ENCODE data around the gene CFAP410.

Gene CFAP410

DNA sequence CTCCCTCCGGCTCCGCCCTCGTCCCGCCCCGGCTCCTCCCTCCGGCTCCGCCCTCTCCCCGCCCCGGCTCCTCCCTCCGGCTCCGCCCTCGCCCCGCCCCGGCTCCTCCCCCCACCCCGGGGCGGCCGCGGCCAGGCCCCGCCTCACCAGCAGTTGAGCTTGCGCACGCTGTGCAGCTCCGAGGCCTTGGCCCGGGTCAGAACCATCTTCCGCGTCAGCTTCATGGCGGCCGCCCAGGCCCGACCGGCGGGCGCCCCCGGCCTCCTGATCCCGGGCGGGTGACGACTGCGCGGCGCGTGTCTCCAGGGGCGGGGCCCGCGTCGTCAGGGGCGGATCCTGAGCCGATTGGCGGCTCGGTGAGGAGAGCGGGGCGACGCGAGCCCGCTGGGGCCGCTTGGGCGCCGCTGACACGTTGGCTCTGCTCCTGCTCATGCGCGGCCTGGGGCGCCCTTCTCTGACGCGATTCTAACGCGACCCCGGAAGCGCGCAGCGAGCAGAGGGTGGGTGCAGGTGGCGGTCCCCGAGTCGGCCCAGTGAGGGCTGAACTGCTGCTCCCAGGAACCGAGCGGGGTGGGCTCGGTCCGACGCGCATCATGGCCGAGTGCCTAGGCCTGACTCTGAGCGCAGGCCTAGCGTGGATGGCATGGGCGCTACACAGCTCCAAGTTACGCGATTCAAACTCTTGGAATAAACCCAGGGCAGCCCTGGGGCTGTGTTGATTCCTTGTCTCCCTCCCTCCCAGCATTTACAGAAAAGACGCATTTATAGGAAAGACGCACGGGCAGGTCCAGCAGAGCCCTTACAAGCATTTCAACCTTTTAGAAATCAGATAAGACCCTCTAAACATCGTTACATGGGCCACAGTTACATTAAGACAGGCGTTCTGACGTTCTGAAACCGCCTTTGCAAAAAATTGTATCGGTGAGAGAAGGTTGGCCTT is at the start of gene CFAP410:
Gene CFAP410 (minus strand): TSS at position 420 of the 940 bp plus-strand sequence. CDS start 196 bp downstream, at position 224.
- DNase-seq, result peak; percentile 83

DNA sequence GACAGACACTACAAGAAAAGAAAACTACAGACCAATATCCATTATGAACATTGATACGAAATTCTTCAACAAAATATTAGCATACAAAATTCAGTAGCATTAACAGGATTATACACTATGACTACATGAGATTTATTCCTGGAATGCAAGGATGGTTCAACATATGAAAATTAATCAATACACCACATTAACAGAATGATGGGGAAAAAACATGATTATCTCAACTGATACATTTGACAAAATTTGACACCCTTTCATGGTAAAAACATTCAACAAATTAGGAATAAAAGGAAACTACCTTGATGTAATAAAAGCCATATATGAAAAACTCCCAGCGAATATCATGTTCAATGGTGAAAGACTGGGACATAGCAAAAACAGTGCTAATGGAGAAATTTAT is 45.8 kb upstream of the CFAP410 start:
- DNase-seq, result no peak

GRCh38 chr21:44383216-44383615 is 44.0 kb upstream of the CFAP410 start:
- DNase-seq, result no peak

- no peak for DNase-seq
These were observed 43.3 kb upstream of the CFAP410 start for GRCh38 chr21:44382536-44382935.

DNA sequence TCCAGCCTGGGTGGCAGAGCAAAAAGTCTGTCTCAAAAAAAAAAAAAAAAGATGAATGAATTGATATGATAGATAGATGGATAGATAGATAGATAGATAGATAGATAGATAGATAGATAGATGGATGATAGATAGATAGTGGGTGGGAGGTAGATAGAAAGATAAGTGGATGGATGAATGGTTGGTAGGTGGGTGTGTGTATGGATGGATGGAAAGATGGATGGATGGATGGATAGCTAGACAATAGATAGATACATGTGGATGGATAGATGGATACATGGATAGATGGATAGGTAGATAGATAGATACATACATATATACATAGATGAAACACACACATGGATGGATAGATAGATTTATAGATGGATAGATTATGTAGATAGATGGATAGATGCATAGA is 42.7 kb upstream of the CFAP410 start:
- DNase-seq, result no peak

DNA sequence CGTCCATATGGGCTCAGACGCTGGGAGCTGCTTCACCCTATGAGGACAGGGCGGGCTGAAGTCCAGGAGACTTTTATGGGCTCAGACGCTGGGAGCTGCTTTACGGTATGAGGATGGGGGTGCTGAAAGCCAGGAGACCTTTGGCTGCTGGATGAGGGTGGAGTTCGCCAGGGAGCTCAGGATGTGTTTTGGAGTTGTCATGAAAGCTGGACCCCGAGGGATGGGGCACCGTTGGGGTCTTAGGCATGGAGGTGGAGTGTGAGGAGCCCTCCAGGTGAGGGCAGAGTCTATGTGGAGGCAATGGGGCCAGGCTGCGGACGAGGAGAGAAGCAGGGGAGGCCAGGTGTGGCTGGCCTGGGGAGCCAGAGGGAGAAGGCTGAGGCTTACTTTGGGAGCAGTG is 41.7 kb upstream of the CFAP410 start:
- no peak for DNase-seq

DNA sequence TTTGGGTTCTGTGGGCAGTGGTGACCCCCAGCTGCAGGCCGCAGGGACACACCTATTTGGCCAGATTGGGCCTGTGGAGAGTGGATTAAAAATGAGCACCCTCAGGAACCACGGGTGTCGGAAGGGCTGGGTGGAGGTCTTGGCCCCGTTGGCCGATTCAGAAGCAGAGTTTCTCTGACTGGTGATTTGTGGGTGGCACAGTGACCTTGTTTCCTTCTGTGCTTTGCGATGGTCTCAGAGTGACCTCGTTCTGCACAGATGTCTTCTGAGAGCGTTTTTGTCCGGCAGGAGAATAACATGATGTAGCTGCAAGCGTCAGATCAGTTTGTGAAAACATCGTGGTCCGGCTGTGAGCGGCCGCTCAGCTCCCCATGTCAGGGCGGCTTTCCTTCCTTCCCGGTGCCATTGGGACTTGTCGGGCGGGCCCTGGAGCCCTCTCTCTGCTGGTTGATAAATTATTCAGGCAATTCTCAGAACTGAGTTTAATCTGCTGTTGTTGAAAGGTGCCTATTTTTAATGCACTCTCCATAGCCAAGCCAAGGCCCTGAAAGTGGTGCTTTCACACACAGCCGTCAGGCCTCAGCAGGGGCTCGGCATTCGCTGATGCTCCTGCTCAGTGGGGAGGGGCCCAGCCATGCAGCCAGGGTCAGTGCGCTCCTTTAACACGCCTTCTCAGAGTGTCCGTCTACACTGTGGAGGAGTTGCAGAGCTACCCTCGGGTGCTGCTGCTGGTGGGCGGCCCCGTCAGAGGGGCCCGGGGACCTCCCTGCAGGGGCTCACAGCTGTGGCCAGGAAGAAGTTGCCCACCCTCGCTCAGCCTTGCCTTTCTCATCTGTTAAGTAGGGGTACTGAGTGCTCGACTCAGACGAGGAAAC is 41.0 kb upstream of the CFAP410 start:
- DNase-seq, result no peak

- DNase-seq, result no peak
These were observed 40.3 kb upstream of the CFAP410 start for GRCh38 chr21:44379515-44379848.

GRCh38 chr21:44378646-44379514 is 39.7 kb upstream of the CFAP410 start:
- no peak for DNase-seq

- DNase-seq, result no peak
These were observed 38.9 kb upstream of the CFAP410 start for GRCh38 chr21:44377922-44378645.

DNA sequence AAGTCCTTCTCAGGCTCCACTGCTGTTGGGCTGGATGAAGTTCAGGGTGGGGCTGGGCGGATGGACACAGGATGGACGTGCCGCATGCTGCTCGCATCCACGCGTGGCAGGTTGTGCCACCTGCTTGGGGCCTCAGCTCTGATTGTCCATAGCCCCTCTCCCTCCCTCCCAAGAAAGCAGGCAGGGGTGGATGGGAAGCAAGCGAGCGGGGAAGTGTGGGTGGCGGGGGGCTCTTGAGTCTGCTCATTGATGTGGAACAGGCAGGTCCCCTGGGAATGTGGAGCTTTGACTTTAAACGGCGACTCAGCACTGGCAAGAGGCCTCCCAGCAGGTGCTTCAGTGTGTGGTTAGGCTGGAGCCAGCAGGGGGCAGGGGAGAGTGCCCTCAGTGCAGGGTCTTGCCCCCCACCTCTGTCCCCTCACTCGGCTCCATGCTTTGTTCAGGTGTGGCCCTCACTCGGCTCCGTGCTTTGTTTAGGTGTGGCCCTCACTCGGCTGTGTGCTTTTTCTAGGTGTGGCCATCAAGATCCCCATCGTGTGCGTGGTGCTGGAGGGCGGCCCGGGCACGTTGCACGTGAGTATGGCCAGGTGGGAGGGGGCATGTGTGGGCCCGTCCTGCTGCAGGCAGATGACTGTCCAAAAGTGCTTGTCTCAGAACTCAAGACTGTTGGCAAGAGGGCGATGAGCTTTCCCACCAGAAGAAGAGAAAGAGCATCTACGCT is 38.2 kb upstream of the CFAP410 start:
- DNase-seq, result no peak

- DNase-seq, result no peak
These were observed 37.4 kb upstream of the CFAP410 start for GRCh38 chr21:44376606-44377005.

GRCh38 chr21:44375761-44376241 is 36.6 kb upstream of the CFAP410 start:
- DNase-seq, result no peak

DNA sequence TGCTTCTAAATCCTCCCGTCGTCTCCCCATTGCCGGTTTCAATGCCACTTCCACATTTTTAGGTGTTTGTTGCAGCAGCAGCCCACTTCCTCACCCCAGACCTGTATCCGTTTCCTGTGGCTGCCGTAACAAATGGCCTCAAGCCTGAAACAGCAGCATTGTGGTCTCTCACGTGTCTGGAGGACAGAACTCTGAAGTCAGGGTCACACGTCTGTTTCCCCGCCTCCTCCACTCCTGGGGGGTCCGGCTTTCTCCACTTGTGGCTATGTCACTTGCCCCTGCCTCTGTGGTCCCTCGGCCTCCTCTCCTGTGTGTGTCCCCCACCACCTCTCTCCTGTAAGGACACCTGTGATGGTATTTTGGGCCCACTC is 36.1 kb upstream of the CFAP410 start:
- DNase-seq, result no peak

DNA sequence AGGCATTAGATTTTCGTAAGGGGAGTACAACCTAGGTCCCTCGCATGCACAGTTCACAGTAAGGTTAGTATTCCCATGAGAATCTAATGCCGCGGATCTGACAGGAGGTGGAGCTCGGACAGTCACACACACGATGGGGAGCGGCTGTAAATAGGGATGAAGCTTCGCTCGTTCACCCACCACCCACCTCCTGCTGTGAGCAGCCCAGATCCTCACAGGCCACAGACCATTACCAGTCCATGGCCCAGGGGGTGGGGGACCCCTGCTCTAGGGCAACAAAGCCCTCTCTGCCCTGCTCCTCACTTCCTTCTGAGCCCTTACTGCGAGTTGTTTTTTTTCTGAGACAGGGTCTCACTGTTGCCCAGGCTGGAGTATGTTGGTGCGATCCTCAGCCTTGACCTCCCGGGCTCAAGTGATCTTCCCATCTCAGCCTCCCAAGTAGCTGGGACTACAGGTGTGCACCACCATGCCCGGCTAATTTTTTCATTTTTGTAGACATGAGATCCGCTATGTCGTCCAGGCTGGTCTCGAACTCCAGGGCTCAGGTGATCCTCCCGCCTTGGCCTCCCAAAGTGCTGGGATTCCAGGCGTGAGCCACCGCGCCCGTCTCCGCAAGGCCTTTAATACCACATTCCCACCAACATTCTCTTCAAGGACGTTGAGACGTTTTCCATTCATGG is 35.6 kb upstream of the CFAP410 start:
- no peak for DNase-seq

GRCh38 chr21:44372616-44373015 is 33.4 kb upstream of the CFAP410 start:
- no peak for DNase-seq

- DNase-seq, result no peak
These were observed 32.4 kb upstream of the CFAP410 start for GRCh38 chr21:44371596-44371995.

- no peak for DNase-seq
These were observed 31.7 kb upstream of the CFAP410 start for GRCh38 chr21:44370786-44371410.

GRCh38 chr21:44370027-44370735 is 31.0 kb upstream of the CFAP410 start:
- DNase-seq, result no peak
